Esophagus squamous epithelium (tissue), 5 donors: ENCODE results near the gene CMTM2. TPM values are rescaled to one million over a fixed set of nuclear protein-coding genes. Genes with fewer than 3 reads are reported as not detected.

ENCODE experiments used
- DNase-seq: peaks from one replicate; lab custom pipeline; 2025; lab: John Stamatoyannopoulos, UW
- H3K27ac ChIP-seq, 4 donors: fragments of 200-600 bp; sonication (generic); one replicate each; pipeline ENCODE4 v1.5.1; 2016 to 2019; ENCODE audit warnings: mild to moderate bottlenecking in 1 of 4
- H3K27me3 ChIP-seq, 4 donors: fragments of 200-600 bp; sonication (generic); 1 replicate in 3 of 4; 2 replicates in 1 of 4; pipeline versions ENCODE4 v1.5.1 to v1.6.0; 2017 to 2021; ENCODE audit warnings: antibody characterized with exemption in 1 of 4
- H3K36me3 ChIP-seq, 3 donors: fragments of 200-600 bp; sonication (generic); one replicate each; pipeline ENCODE4 v1.5.1; 2016 to 2019
- H3K4me1 ChIP-seq, 3 donors: fragments of 200-600 bp; sonication (generic); one replicate each; pipeline ENCODE4 v1.5.1; 2017 to 2019
- H3K4me3 ChIP-seq, 4 donors: fragments of 200-600 bp; sonication (generic); 1 replicate in 3 of 4; 2 replicates in 1 of 4; pipeline ENCODE4 v1.5.1; 2016 to 2019; ENCODE audit warnings: mild to moderate bottlenecking in 2 of 4, moderate library complexity in 1 of 4
- H3K9me3 ChIP-seq, 3 donors: fragments of 200-600 bp; sonication (generic); one replicate each; pipeline ENCODE4 v1.5.1; 2016 to 2019
- CTCF ChIP-seq, 6 experiments: fragments of 450-650 bp in 4 of 6; fragments of 200-600 bp in 2 of 6; sonication (generic) in 2 of 6; IDR thresholded peaks; one replicate each; pipeline ENCODE4 v1.5.1; 2016 to 2019; ENCODE audit warnings: antibody characterized with exemption in 6 of 6, mild to moderate bottlenecking in 4 of 6, moderate library complexity in 4 of 6
- POLR2A ChIP-seq, 4 donors: fragments of 450-650 bp; IDR thresholded peaks; one replicate each; pipeline ENCODE4 v1.6.1; 2017; ENCODE audit warnings: antibody characterized with exemption in 4 of 4, mild to moderate bottlenecking in 4 of 4, moderate library complexity in 3 of 4
- WGBS, 2 donors: methylation state at CpG; one replicate each; pipeline ENCODE4 v1.1.5; 2018; 5-methylcytosine and 5-hydroxymethylcytosine counted together
- intact Hi-C: fragments of 100-400 bp; cut with DNase I; formaldehyde crosslinking; loops from one replicate; pipeline ENCODE4 v1.15.0; 2022
- total RNA-seq, 4 donors: library from RNA; depleted of rRNA; stranded (reverse); fragments of >200 nt; gene quantifications; one replicate each; pipeline ENCODE4 v1.1.0, GENCODE V29; 2016
- donor health status: DM: yes; HTN: yes; CAD: no.

Gene CMTM2
- total RNA-seq, 4 donors from 2014 or later: not detected

DNA sequence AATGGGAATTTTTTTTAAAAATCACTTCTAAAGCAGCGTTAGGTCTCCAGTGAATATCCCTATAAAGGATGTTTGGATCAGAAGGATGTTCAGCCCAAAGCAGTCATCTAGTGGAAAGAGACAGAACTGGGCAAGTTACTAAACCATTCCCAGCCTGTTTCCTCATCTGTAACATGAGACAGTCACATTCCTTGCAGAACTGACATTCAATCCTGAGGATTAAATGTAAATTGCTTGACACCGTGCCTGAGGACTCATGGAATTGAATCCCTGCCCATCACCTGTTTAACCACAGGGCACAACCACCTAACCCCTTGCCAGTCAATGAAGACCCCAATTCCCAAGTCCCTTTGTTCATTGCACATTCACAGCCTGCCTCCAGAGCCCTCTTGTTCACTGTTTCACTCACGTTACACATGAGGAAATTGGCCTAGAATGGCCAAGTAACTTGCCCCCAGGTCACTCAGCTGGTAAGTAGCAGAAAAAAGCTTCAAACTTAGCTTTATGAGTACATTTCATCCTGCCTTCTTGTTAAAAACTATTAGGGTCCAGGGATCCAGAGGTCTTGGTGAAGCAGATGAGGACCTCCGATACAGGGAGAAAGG is 1.4 kb downstream of the CMTM2 start:
- TF ChIP-seq CTCF (IDR thresholded peaks at IDR 0.05) (peak in 1 of 6 experiments; percentile 5), POLR2A (IDR thresholded peaks at IDR 0.05) (no peak)
- Histone ChIP-seq H3K4me1 (peaks cover 7 to 32% (median 14%) of the 10 kb centered on the region in 3 donors), H3K4me3 (no peak overlapping the region)

DNA sequence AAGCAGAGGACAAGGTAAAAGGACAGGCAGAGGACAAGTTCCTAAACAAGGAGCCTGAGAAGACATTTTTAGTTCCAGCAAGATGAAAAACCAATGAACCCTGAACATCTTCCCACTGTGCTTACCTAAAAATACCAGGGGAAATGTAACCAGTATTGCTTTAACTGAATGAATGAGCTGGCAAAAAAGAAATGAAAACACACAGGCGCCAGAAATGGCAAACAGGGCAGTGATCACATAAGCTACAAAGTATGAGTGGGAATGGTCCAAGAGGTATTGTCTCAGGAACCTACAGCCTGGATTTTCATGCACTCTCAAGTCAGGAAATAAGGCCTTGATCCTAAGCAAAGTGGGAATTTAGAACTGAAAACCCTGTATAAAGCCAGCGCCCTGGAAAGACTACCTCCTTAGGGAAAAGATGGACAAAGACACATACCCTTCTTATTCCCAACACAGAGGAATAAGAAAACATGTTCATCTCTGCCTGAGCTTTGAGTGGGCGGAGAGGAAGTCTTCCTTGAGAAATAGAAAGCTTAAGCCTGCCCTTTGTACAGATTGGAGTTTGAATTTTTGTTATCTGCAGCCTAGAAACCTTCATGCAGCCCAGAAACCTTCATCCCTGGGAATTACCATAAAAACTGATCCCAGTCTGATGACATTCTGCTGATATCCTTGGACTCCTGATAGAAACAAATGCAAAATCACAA is 2.1 kb downstream of the CMTM2 start:
- no peaks in the 10 kb centered on the region for H3K36me3 ChIP-seq
- intact Hi-C loops: no loop called here
- no peaks in the 10 kb centered on the region for H3K9me3 ChIP-seq
- no peak overlapping the region for H3K4me3 ChIP-seq
- no peak for DNase-seq
- H3K27me3 ChIP-seq: peaks cover 0 to 31% (median 0%) of the 10 kb centered on the region in 4 donors
- H3K4me1 ChIP-seq: peaks cover 7 to 32% (median 14%) of the 10 kb centered on the region in 3 donors
- TF ChIP-seq POLR2A (IDR thresholded peaks at IDR 0.05) (no peak), CTCF (IDR thresholded peaks at IDR 0.05) (no peak)
- 60 to 67% methylated on average over 3 of the region's 3 CpGs for WGBS, 2 donors
- H3K27ac ChIP-seq: no peak overlapping the region

More for the DNA sequence above, 1.4 kb downstream of the CMTM2 start:
- Histone ChIP-seq H3K27ac (no peak overlapping the region), H3K27me3 (peaks cover 0 to 31% (median 0%) of the 10 kb centered on the region in 4 donors), H3K36me3 (no peaks in the 10 kb centered on the region), H3K9me3 (no peaks in the 10 kb centered on the region)
- intact Hi-C loops: no loop called here
- no peak for DNase-seq
- WGBS, 2 donors: 48 to 76% methylated on average over 4 of the region's 4 CpGs

DNA sequence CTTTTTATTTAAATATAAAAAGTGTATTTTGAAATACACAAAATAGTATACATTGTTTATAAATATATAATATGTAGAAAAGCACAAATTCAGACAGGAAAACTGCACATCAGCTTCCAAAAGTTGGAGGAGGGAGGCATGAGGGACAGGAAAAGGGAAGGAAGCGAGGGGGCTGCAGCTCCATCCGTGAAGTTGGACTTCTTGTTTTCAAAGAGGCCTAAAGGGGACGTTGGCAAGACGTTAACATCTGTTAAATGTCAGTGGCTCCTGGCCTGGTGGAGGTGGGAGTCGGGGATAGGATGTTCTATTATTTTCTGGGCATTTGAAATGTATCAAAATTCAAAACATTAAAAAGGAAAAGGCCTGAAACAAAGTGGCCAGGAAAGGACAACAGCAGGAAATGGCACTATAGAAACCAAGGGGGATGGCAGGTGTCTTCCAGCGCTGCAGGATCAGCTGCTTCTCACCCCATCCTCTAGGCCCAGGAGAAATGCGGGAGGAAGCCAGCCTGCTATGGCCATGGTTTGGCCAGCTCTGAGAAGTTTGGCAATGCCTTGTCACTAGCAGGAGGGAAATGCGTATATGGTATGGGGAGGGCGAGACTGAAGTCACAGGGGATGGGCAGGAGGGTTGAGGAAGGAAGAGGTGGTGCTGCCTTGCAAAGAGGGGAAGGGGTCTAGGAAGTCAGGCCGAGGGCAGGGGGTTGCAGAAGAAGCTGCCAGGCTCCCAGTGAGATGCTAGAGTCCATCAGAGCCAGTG is 6.4 kb downstream of the CMTM2 start:
- H3K4me3 ChIP-seq: no peak overlapping the region
- DNase-seq: no peak
- no peaks in the 10 kb centered on the region for H3K9me3 ChIP-seq
- H3K27ac ChIP-seq: no peak overlapping the region
- H3K27me3 ChIP-seq: no peaks in the 10 kb centered on the region
- peaks cover 0 to 21% (median 3%) of the 10 kb centered on the region in 3 donors for H3K4me1 ChIP-seq
- 67 to 69% methylated on average over 10 of the region's 10 CpGs for WGBS, 2 donors
- intact Hi-C loops: no loop called here
- TF ChIP-seq POLR2A (IDR thresholded peaks at IDR 0.05): no peak
- no peak for TF ChIP-seq CTCF (IDR thresholded peaks at IDR 0.05)
- no peaks in the 10 kb centered on the region for H3K36me3 ChIP-seq

GRCh38 chr16:66587881-66588600 is 8.8 kb downstream of the CMTM2 start:
- Histone ChIP-seq H3K36me3 (no peaks in the 10 kb centered on the region), H3K27ac (no peak overlapping the region), H3K4me1 (peaks cover 0 to 12% (median 3%) of the 10 kb centered on the region in 3 donors), H3K9me3 (no peaks in the 10 kb centered on the region), H3K27me3 (no peaks in the 10 kb centered on the region), H3K4me3 (no peak overlapping the region)
- DNase-seq: no peak
- WGBS, 2 donors: 66 to 73% methylated on average over 7 of the region's 7 CpGs
- TF ChIP-seq CTCF (IDR thresholded peaks at IDR 0.05): no peak
- no peak for TF ChIP-seq POLR2A (IDR thresholded peaks at IDR 0.05)
- intact Hi-C loops: no loop called here
